BLaER1 treated with 17β-estradiol and CSF1 and Interleukin-3, amounts not matched to agents 10 nM and 100 nM (cell line): Measurements from ENCODE around the gene TEC.
"Not testable (repeated sequence)": the region's sequence is repeated elsewhere in the genome, so short reads cannot be mapped to it uniquely, and the experiment has no call there.

Experiments used
- H3K27ac ChIP-seq, 11 experiments: shearing (Covaris generic); formaldehyde crosslinking; 2 replicates each; pipeline ENCODE4 v1.8.1; 2022
- H3K27me3 ChIP-seq, 11 experiments: shearing (Covaris generic); formaldehyde crosslinking; 2 replicates each; pipeline ENCODE4 v1.8.1; 2022
- H3K36me3 ChIP-seq, 11 experiments: shearing (Covaris generic); formaldehyde crosslinking; 2 replicates each; pipeline ENCODE4 v1.8.1; 2022
- H3K4me1 ChIP-seq, 10 experiments: shearing (Covaris generic); formaldehyde crosslinking; 2 replicates each; pipeline ENCODE4 v1.8.1; 2022
- H3K4me2 ChIP-seq, 11 experiments: shearing (Covaris generic); formaldehyde crosslinking; 2 replicates each; pipeline ENCODE4 v1.8.1; 2022
- H3K4me3 ChIP-seq, 10 experiments: shearing (Covaris generic); formaldehyde crosslinking; 2 replicates each; pipeline ENCODE4 v1.8.1; 2022
- H3K9ac ChIP-seq, 11 experiments: shearing (Covaris generic); formaldehyde crosslinking; 2 replicates each; pipeline ENCODE4 v1.8.1; 2022
- H3K9me3 ChIP-seq, 11 experiments: shearing (Covaris generic); formaldehyde crosslinking; replicated peaks in 1 of 11; 2 replicates each; pipeline ENCODE4 v1.8.1; 2022
- H4K20me1 ChIP-seq, 11 experiments: shearing (Covaris generic); formaldehyde crosslinking; 2 replicates each; pipeline ENCODE4 v1.8.1; 2022
- Cebpa-rat ChIP-seq, 11 experiments: shearing (Covaris generic); IDR thresholded peaks; 2 replicates each; pipeline ENCODE4 v1.8.1; 2022

Gene TEC

GRCh38 chr4:48226199-48226598 is 43.4 kb downstream of the TEC start:
- Histone ChIP-seq H3K27ac (peak overlapping the region in 5 of 11 experiments; percentile 3 to 68 (median 41); a peak in 8 of 22 replicates), H3K9ac (no peak overlapping the region), H3K36me3 (peaks cover 10 to 79% (median 42%) of the 10 kb centered on the region in 11 experiments), H3K27me3 (no peaks in the 10 kb centered on the region), H3K4me1 (peaks cover 30 to 64% (median 50%) of the 10 kb centered on the region in 10 experiments), H3K4me2 (peak overlapping the region; percentile 28 to 75 (median 52); a peak in 21 of 22 replicates), H3K4me3 (no peak overlapping the region), H3K9me3 (peaks cover 11 to 23% (median 14%) of the 10 kb centered on the region in 11 experiments), H4K20me1 (peaks cover 0 to 17% (median 0%) of the 10 kb centered on the region in 11 experiments; a peak in 2 of 22 replicates)
- TF ChIP-seq Cebpa-rat (IDR thresholded peaks at IDR 0.05): no peak

- no peak for TF ChIP-seq Cebpa-rat (IDR thresholded peaks at IDR 0.05)
- Histone ChIP-seq H3K27me3 (no peaks in the 10 kb centered on the region), H3K4me3 (no peak overlapping the region), H4K20me1 (peaks cover 0 to 16% (median 0%) of the 10 kb centered on the region in 11 experiments; a peak in 2 of 22 replicates), H3K27ac (peak overlapping the region in 5 of 11 experiments; percentile 3 to 68 (median 41); a peak in 8 of 22 replicates), H3K9ac (no peak overlapping the region), H3K9me3 (peaks cover 18 to 26% (median 20%) of the 10 kb centered on the region in 11 experiments), H3K4me1 (peaks cover 30 to 64% (median 50%) of the 10 kb centered on the region in 10 experiments), H3K4me2 (peak overlapping the region; percentile 28 to 75 (median 52)), H3K36me3 (peaks cover 17 to 79% (median 46%) of the 10 kb centered on the region in 11 experiments)
These were observed 44.1 kb downstream of the TEC start for GRCh38 chr4:48225368-48226141.

GRCh38 chr4:48224606-48225005 is 45.0 kb downstream of the TEC start:
- Histone ChIP-seq H3K4me3 (no peak overlapping the region), H3K4me2 (peak overlapping the region in 4 of 11 experiments; percentile 35 to 75 (median 56); a peak in 7 of 22 replicates), H4K20me1 (peaks cover 0 to 12% (median 0%) of the 10 kb centered on the region in 11 experiments; a peak in 2 of 22 replicates), H3K27ac (peak overlapping the region in 1 of 11 experiments; percentile 68; a peak in 1 of 22 replicates), H3K4me1 (peaks cover 30 to 68% (median 50%) of the 10 kb centered on the region in 10 experiments), H3K9me3 (peaks cover 25 to 31% (median 29%) of the 10 kb centered on the region in 11 experiments), H3K27me3 (no peaks in the 10 kb centered on the region), H3K36me3 (peaks cover 26 to 87% (median 50%) of the 10 kb centered on the region in 11 experiments), H3K9ac (no peak overlapping the region)
- no peak for TF ChIP-seq Cebpa-rat (IDR thresholded peaks at IDR 0.05)

- Histone ChIP-seq H3K4me1 (peaks cover 30 to 64% (median 44%) of the 10 kb centered on the region in 10 experiments), H3K27me3 (no peaks in the 10 kb centered on the region), H3K9ac (no peak overlapping the region), H3K36me3 (peaks cover 34 to 88% (median 55%) of the 10 kb centered on the region in 11 experiments), H3K9me3 (peaks cover 25 to 39% (median 34%) of the 10 kb centered on the region in 11 experiments), H4K20me1 (peaks cover 0 to 5% (median 0%) of the 10 kb centered on the region in 11 experiments; a peak in 2 of 22 replicates), H3K27ac (no peak overlapping the region), H3K4me2 (peak overlapping the region in 3 of 11 experiments; percentile 6 to 75 (median 71); a peak in 4 of 22 replicates), H3K4me3 (no peak overlapping the region)
- TF ChIP-seq Cebpa-rat (IDR thresholded peaks at IDR 0.05): no peak
These were observed 45.9 kb downstream of the TEC start for GRCh38 chr4:48223633-48224295.

GRCh38 chr4:48222491-48222890 is 47.1 kb downstream of the TEC start:
- TF ChIP-seq Cebpa-rat (IDR thresholded peaks at IDR 0.05): no peak
- H3K9me3 ChIP-seq: peaks cover 25 to 52% (median 42%) of the 10 kb centered on the region in 11 experiments
- H3K4me1 ChIP-seq: peaks cover 26 to 51% (median 36%) of the 10 kb centered on the region in 10 experiments
- H4K20me1 ChIP-seq: peaks cover 0 to 3% (median 0%) of the 10 kb centered on the region in 11 experiments; a peak in 1 of 22 replicates
- no peaks in the 10 kb centered on the region for H3K27me3 ChIP-seq
- no peak overlapping the region for H3K4me3 ChIP-seq
- H3K36me3 ChIP-seq: peaks cover 41 to 88% (median 62%) of the 10 kb centered on the region in 11 experiments
- H3K27ac ChIP-seq: no peak overlapping the region
- H3K4me2 ChIP-seq: no peak overlapping the region
- H3K9ac ChIP-seq: no peak overlapping the region

GRCh38 chr4:48219430-48219829 is 50.2 kb downstream of the TEC start:
- not testable (repeated sequence) for H3K9ac ChIP-seq, H3K27me3 ChIP-seq, H3K4me2 ChIP-seq, H3K4me3 ChIP-seq, H3K27ac ChIP-seq
- Histone ChIP-seq H3K4me1 (peaks cover 2 to 27% (median 13%) of the 10 kb centered on the region in 10 experiments; a peak in 18 of 20 replicates), H3K36me3 (peaks cover 44 to 89% (median 57%) of the 10 kb centered on the region in 11 experiments), H4K20me1 (peaks cover 0 to 11% (median 0%) of the 10 kb centered on the region in 11 experiments; a peak in 2 of 22 replicates), H3K9me3 (peaks cover 25 to 76% (median 53%) of the 10 kb centered on the region in 11 experiments)

GRCh38 chr4:48216563-48216962 is 53.1 kb downstream of the TEC start:
- peaks cover 20 to 42% (median 31%) of the 10 kb centered on the region in 10 experiments for H3K4me1 ChIP-seq
- H3K4me3 ChIP-seq: no peak overlapping the region
- H3K27me3 ChIP-seq: no peaks in the 10 kb centered on the region
- H3K4me2 ChIP-seq: no peak overlapping the region; a peak in 1 of 22 replicates
- peaks cover 0 to 11% (median 0%) of the 10 kb centered on the region in 11 experiments; a peak in 2 of 22 replicates for H4K20me1 ChIP-seq
- H3K27ac ChIP-seq: no peak overlapping the region
- H3K9ac ChIP-seq: no peak overlapping the region
- TF ChIP-seq Cebpa-rat (IDR thresholded peaks at IDR 0.05): no peak
- H3K9me3 ChIP-seq: peaks cover 17 to 65% (median 45%) of the 10 kb centered on the region in 11 experiments
- H3K36me3 ChIP-seq: peaks cover 33 to 67% (median 46%) of the 10 kb centered on the region in 11 experiments

- no peak overlapping the region for H3K27ac ChIP-seq
- no peak for TF ChIP-seq Cebpa-rat (IDR thresholded peaks at IDR 0.05)
- H3K4me3 ChIP-seq: no peak overlapping the region
- peaks cover 0 to 16% (median 0%) of the 10 kb centered on the region in 11 experiments; a peak in 2 of 22 replicates for H4K20me1 ChIP-seq
- no peak overlapping the region for H3K4me2 ChIP-seq
- H3K9ac ChIP-seq: no peak overlapping the region
- H3K27me3 ChIP-seq: no peaks in the 10 kb centered on the region
- H3K4me1 ChIP-seq: peaks cover 26 to 48% (median 37%) of the 10 kb centered on the region in 10 experiments
- peaks cover 11 to 60% (median 39%) of the 10 kb centered on the region in 11 experiments for H3K9me3 ChIP-seq
- peaks cover 27 to 61% (median 40%) of the 10 kb centered on the region in 11 experiments; a peak in 21 of 22 replicates for H3K36me3 ChIP-seq
These were observed 53.7 kb downstream of the TEC start for GRCh38 chr4:48215977-48216376.
